HG03066 (cell line): ENCODE data around the gene TCIRG1.

ENCODE experiments used
- ATAC-seq: cut with Tn5 transposase; IDR thresholded peaks from one replicate; pipeline ENCODE4 v1.9.1; 2021; ENCODE audit warnings: low read depth; ENCODE audit not compliant: unreplicated experiment

Gene TCIRG1

DNA sequence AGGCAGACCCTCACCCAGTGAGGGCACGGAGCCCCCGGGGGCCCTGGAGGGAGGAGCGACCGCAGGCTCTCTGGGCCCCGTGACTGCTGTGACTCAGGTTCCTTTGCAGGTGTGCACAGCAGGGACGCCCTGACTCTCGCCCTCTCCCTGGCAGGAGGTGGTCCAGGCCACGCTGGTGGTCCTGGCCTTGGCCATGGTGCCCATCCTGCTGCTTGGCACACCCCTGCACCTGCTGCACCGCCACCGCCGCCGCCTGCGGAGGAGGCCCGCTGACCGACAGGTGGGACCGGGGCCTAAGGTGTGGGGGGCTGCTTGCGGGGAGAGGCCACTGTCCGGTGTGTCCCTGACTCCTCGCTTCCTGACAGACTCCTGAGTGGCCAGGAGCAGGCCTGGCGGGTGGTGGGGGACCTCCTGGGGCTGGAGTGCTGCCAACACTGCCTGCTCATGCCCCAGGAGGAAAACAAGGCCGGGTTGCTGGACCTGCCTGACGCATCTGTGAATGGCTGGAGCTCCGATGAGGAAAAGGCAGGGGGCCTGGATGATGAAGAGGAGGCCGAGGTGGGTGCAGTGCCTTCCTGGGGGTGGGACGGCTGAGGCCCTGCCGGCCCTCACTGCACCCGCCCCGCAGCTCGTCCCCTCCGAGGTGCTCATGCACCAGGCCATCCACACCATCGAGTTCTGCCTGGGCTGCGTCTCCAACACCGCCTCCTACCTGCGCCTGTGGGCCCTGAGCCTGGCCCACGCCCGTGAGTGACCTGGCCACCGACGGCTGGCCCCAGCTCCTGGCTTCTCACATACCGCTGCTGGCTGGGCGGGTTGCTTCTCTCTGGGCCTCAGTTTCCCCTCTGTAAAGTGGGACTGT, 10.9 kb downstream of the TCIRG1 start:
- ATAC-seq, result no peak

DNA sequence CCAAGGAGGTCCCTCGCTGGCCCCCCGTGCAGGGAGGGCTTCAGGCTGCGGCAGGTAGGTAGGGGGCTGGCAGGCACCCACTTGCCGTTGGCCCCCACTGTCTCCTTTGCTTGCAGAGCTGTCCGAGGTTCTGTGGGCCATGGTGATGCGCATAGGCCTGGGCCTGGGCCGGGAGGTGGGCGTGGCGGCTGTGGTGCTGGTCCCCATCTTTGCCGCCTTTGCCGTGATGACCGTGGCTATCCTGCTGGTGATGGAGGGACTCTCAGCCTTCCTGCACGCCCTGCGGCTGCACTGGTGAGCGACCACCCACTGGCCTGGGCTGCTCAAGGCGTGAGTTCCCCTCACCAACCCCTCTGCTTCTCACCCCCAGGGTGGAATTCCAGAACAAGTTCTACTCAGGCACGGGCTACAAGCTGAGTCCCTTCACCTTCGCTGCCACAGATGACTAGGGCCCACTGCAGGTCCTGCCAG, 11.6 kb downstream of the TCIRG1 start:
- no peak for ATAC-seq

DNA sequence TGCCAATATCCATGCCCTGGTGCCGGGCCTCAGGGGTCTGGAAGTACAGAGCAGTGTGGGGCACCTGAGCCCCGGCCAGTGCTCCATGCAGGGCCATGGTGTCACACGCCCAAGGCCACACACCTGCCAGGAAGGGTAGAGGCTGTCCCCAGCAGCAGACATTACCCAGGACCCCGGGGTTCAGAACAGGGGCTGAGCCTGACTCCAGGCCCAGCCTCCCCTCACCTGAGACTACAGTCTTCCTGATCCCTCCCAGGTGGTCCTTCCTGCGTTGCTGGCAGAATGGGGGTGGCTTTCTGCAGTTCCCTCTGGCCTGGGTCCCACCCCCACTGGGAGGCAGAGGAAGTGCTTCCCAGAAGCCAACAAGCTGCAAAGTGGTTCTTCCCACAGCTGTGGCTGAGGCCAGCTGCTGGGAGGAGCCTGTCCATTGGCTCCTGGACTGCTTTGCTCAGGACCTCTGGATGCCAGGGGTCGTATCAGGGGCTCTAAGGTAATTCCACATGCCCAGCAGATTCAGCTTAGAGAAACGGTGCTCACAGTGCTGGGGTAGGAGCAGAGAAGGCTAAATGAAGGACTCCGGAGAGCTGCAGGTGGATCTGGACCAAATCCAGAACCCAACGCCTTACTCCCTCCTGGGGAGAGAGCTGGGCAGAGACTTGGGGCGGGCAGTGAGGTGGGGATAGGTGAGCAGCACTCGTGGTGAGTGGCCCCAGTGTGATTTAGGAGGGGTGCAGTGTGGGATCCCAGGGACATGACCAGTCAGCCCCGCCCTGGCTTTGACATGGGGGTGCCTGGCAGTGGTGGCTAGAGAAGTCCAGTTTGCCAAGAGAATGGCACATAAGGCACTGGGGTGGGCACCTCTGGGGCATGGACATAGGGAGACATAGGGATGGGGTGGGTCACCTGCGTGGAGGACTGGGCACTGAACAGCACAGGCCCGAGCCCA, 12.6 kb downstream of the TCIRG1 start:
- ATAC-seq, result no peak

DNA sequence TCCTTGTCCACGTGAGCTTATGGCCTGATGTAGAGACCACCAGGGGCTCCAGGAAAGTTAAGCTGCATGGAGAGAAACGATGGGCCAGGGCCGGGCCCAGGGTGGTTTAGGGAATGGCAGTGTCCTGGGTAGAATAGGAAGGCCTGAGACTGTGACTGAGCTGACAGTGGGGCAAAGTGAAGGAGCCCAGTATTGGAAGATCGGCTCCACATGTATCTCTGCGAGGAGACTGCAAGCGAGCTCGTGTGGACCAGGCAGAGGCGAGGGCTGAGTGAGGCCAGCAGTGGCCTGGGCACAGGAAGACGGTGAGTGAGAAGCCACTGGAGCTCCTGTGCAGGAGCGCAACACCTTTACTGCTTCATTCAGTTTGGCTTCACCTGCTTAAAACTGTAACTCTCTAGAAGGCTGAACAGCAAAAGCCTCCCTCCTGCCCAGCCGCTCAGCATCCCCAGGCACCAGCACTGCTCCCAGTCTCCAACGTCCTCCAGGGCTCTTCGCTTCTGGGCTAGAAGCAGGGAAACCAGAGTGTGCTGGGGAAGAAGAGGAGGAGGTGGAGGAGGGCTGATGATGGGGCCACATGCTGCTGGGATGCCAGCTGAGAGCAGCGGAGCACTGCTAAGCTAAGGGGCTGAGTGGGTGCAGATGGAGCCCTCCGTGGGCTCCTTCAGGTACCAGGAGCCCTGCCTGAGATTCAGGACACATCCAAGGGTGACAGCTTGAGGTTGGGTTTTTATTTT, 13.5 kb downstream of the TCIRG1 start:
- no peak for ATAC-seq

DNA sequence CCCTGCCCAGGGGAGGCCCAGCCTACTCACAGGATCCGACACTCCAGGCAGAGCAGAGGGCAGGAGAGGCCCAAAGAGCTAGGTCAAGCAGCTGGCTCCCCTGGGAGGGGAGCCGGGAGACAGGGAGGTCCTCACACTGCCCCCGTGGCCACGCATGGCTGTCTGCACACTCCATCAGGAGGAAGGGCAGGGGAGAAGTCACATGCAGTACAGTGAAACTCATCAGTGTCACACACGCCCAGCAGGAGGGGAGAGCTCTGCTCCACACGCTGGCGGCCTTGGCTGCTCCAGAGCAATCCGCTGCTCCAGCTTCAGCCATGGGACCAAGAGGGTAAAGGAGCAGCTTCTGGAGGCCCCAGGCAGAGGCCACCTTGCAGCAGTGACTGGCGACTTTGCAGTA, 14.3 kb downstream of the TCIRG1 start:
- no peak for ATAC-seq

DNA sequence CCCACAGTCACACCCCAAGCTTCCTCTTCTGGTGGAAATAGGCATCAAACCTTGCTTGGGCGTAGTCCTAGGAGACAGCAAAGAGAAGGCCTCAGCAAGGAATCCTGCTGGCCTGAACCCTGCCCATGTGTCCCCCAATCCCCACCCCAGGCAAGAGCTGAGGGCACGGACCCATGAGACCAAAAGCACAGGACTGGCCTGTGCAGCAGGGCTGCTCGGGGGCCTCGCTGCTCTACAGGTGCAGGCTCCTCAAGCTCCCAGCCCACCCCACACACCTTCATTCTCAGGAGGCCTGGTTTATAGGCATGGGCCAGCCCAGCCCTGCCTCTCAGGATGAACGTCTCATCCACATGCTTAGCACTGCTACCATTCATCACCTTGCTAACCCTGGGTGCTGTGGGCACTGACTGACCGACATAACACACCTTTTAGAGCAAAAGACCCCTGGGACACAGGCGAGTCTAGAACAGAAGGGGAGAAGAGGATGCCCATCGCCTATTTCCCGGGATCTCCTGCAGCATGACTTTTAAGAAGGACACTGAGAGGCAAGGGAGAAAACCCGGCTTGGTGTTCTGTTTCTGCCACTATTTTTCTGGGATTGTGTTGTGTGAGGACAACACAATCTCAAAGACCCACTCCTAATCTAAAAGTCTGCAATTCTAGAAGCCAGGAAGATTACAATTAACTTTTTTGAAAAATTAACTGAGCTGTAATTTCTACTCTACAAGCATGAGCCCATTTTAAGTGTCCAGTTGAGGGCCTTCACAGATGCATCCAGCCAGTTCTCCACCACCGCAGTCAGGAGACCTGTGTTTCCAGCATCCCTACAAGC, 15.4 kb downstream of the TCIRG1 start:
- ATAC-seq, result no peak

DNA sequence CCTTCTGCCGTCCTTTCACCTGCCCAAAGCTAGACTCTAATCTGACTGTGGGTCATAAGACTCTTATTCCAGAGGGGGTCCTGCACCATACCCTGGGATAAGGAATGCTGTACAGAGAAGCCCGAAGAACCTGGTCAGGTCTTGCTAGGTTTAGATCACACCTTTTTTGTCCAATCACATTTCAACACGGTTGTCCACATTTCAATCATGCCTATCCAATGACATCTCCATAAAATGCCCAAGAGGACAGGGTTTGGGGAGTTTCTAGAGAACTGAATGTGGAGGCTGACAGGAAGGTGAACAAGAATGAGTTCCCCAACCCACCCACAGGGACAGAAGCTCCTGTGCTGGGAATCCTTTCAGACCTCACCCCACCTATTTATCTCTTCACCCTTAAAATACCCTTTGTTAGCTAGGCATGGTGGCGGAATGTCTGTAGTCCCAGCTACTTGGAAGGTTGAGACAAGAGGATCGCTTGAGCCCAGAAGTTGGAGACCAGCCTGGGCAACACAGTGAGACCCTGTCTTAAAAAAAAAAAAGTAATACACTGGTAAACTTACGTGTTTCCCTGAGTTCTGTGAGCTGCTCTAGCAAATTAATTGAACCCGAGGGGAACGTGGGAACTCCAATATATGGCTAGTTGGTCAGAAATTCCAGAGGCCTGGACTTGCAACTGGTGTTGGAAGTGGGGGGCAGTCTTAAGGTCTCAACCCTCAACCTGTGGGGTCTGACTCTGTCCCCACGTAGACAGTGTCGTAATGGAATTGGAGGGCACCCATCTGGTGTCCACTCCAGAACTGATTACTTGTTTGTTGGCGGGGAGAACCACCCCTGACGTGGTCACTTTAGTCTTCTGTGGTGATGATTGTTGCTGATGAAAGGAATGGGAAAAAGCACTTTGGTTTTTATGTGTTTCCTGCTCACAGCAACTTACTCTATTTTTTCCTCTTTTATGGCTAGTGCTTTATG, 17.8 kb downstream of the TCIRG1 start:
- no peak for ATAC-seq

DNA sequence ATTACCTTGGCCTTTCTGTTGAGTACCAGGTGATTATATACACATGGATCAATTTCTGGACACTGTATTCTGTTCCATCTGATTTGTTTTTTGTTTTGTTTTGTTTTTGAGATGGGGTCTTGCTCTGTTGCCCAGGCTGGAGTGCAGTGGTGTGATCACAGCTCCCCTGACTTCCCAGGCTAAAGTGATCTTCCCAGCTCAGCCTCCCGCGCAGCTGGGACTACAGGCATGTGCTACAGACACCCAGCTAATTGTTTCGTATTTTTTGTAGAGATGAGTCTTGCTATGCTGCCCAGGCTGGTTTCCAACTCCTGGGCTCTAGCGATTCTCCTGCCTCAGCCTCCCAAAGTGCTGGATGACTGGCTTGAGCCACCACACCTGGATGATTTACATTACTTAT, 19.0 kb downstream of the TCIRG1 start:
- ATAC-seq, result no peak

DNA sequence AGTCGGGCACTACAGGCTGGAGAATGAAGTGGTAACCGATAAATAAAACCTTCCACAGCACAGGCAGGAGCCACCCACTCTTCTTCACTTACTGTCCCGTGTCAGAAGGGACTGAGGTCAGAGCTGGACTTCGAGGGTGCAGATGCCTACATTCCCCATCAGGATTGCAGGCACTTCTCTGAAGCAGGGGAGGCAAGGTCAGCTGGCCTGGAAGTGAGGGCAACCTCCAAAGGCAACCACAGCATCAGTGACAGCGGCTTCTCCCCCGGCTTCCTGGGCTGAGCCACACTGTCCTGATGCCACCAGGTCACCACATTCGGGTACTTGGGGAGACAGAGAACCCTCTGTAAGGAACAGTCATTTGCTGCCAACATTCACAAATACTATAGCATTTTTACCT, 22.7 kb downstream of the TCIRG1 start:
- no peak for ATAC-seq

DNA sequence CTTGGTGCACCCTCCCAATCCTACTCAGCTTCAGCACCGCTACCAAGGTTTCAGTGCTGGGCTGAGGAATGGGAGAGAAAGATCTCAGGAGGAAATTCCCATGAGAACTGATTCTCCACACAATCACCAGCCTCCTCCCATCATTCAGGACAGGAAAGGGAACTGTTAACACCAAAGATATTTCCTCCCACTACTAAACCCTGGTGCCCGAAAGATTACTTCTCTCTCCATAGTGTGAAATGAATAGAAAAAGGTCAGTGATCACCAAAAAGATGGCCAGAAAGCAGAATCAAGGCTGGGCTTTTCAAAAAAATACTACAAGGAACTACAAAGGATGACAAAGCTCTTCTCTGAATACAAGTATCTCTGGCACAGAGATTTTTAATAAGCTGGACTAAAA, 26.1 kb downstream of the TCIRG1 start:
- ATAC-seq, result no peak

DNA sequence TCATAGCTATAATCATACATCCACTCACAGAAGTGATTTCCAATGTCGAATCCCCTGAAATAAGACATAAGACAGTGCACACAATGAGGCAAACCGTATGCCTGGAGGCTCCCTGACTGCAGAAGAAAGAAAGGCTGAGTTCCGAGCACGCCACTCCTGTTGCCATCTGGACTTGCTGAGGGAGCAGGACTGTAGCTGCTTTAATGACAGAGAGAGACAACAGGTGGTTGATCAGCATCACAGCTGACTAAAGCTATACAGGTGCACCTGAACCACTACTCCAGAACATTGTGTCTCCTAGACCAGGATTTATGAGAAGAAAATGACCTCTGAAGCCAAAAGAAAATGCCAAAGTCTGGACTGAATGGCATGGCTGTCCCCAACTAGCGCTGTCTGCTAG, 27.0 kb downstream of the TCIRG1 start:
- no peak for ATAC-seq

DNA sequence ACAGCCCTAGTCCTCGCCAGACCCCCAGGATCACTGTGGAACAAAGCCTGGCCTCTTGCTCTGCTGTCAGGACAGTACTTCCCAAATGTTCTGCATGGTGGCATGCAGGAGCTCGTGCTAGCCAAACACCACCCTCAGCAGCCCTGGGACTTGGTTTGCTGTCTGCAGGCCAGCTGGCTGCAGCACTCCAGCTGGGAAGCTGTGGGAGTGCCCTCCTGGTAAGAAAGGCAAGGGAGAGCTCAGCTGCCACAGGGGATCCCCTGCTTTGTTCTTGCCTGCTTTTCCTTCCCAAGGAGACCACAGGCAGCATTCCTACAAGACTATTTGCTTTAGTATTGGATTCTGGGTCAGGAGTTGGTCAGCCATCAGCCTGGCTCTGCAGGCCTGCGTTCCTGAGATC, 27.9 kb downstream of the TCIRG1 start:
- no peak for ATAC-seq

DNA sequence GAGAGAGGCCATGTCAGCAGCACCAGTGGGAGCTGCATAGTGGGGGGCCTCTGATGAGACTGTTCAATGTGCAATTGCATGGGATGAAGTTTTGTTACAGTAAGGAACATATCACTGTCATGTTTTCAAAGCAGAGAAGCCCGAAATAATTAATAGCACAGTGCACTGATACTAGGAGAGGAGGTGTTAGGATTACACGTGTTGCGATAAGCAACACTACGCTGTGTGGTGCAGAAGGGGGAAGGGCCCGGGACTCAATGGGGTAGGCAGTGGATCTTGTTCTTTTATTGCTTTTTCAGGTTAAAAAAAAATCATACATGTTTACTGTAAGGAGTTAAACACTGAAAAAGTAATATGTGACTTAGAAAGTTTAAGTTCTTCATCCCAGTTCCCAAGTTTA, 29.2 kb downstream of the TCIRG1 start:
- ATAC-seq, result no peak

DNA sequence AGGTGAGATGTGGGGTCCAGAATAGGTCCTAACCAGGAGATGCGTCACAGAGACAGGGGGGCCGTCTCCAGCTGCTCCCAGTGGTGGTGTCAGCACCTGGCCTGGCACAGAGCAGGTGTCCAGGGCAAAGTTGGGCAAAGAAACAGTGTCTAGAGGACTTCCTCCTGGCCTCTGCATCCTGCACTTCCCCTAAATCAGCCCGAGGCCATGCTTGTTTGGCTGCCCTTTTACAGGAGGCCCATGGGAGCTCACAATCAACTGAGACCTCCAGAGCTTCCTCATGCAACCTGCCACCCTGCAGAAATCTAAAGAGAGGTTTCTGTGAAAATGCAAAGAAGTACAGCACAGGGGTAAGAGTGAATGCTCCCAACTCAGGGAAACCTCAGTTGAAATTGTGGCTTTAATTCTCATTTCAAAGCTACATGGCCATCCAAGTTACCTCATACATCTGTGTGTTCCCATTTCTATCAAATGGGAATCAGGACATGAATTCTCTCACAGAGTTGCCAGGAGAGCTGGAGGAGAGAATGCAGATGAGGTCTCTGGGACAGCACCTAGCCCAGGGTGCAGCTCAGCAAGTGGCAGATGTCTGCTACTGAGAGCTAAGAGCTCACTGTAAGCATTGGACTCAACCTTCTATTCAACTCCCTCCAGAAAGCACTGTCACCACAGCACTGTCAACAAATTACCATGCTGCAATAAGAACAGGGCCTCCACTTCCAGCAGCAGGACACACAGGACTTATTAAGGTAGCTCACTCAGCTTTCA, 32.6 kb downstream of the TCIRG1 start:
- no peak for ATAC-seq

DNA sequence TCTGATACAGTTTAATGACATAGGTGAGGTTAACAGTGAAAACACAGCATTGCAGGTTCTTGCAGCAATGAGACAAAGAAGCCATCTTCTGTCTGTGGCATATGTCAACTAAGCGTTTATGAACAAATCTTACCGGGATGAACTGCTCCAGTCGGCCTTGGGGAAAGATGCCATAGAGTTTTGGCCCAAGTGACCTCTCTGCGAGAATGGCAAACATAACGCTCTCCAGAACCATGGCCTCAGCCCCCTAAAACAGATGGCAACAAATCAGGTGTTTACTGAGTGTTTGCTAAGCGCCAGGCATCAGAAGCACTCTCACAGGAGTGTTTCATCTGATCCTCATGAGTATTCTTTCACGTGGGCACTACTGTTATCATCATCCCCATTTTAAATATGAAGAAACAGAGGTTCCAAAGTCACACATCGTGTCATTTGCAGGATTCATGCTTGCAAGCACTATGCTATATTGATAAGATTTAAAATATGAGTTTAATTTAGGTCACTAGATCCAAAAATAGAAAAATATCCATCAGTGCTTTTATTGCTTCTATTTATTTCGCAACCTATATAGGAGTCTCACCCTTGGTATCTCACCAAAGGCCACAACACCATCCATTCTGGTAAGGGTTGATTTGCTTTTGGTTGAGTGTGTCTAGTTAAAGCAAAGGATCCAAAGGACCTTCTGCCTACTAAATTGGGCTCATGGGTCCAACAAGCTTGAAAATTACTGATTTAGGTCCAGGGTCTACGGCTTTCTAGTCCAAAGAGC, 35.9 kb downstream of the TCIRG1 start:
- no peak for ATAC-seq

DNA sequence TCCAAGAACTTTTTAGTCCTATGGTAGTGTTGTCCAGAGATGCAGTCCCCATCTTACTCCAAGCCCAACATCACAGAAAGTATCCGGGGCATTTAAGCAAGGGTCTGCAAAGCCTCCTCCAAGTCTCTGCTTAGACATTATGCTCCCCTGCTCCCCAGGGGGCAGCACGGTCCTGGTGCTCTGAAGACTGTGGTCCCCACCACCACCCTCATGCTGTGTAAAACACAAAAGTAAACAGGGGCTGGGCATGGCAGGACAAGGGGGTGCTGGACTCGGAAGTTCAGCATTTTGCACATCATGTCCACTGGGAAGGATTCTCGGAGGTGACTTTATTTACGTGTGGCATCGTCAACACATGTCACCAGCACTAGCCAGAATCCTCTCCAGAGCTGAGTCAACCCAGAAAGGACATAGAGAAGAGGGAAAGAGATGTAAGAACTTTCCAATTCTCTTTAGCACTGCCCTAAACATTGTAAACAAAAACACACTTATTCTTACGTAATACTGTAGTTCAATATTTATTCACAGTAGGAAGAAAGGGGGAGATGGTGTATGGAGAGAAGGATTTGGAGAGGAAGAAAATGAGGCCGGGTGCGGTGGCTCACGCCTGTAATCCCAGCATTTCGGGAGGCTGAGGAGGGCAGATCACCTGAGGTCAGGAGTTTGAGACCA, 37.7 kb downstream of the TCIRG1 start:
- no peak for ATAC-seq
